Psoas muscle (tissue), 8 donors: Measurements from ENCODE around the gene ZIC1. TPM values are rescaled to one million over a fixed set of nuclear protein-coding genes. Genes with fewer than 3 reads are reported as not detected.

ENCODE experiments used
- ATAC-seq, 4 donors: fragments of 200-7000 bp; cut with Tn5 transposase; one replicate each; pipeline ENCODE4 v1.9.1; 2020; ENCODE audit warnings: moderate library complexity in 3 of 4, mild to moderate bottlenecking in 2 of 4
- DNase-seq, 2 donors: peaks; one replicate each; pipeline ENCODE4 v3.0.0-alpha.2; 2020
- H3K27ac ChIP-seq: fragments of 200-600 bp; one replicate; pipeline ENCODE4 v1.8.0; 2022
- H3K27me3 ChIP-seq, 3 donors: fragments of 200-600 bp in 1 of 3; one replicate each; pipeline versions ENCODE4 v1.6.1 to v1.8.0; 2013 to 2022; ENCODE audit warnings: low read length in 2 of 3, mild to moderate bottlenecking in 2 of 3, moderate library complexity in 1 of 3; ENCODE audit not compliant: insufficient read depth in 3 of 3
- H3K36me3 ChIP-seq, 2 donors: fragments of 200-600 bp in 1 of 2; one replicate each; pipeline versions ENCODE4 v1.6.1 to v1.8.0; 2013 to 2022; ENCODE audit warnings: low read depth in 1 of 2, mild to moderate bottlenecking in 1 of 2, moderate library complexity in 1 of 2; ENCODE audit not compliant: insufficient read depth in 1 of 2
- H3K4me1 ChIP-seq: fragments of 200-600 bp; one replicate; pipeline ENCODE4 v1.8.0; 2022
- H3K4me3 ChIP-seq: fragments of 200-600 bp; one replicate; pipeline ENCODE4 v1.8.0; 2022; ENCODE audit warnings: mild to moderate bottlenecking
- H3K9me3 ChIP-seq: fragments of 200-600 bp; one replicate; pipeline ENCODE4 v1.8.0; 2022
- CTCF ChIP-seq: fragments of 200-600 bp; IDR thresholded peaks from one replicate; pipeline ENCODE4 v1.8.0; 2022; ENCODE audit warnings: antibody characterized with exemption
- WGBS, 3 donors: extraction: QIAGEN DNeasy Blood & Tissue Kit; methylation state at CpG; one replicate each; pipeline versions ENCODE4 v1.1.6 to v1.1.7; 2013; 5-methylcytosine and 5-hydroxymethylcytosine counted together
- intact Hi-C, 2 donors: fragments of 100-400 bp; cut with DNase I; formaldehyde crosslinking; loops; one replicate each; pipeline versions ENCODE4 v1.11.0 to v1.14.2; 2022
- polyA plus RNA-seq, 3 donors: library from polyadenylated mRNA; stranded (reverse); fragments of 200-250 nt; gene quantifications; one replicate each; pipeline ENCODE4 v1.2.3, GENCODE V29; 2013
- total RNA-seq, 4 donors: library from RNA; stranded (reverse); fragmentation: NEBNext Ultra II Directional in 2 of 4; extraction: Animal tissue kit (Norgen Biotek cat#: 25700) in 2 of 4; gene quantifications; one replicate each; pipeline versions ENCODE4 v1.2.1 to v1.2.4, GENCODE V29; 2021 to 2023
- donor health status: healthy with polysubstance abuse.
- donor health status: DM: no; HTN: no; CAD: no; lungs with moderate emphysema.
- donor health status: Bipolar disorder and iron deficiency.
- donor health status: healthy.
- donor health status: DM: yes; HTN: yes; CAD: no.
- donor health status: DM: no; HTN: no; CAD: no.
- donor health status: DM: no; HTN: no; CAD: no.
- donor health status: DM: yes; HTN: yes; CAD: no.

Gene ZIC1
- total and polyA plus RNA-seq, 7 donors = 2.3 to 10.2 (median 4.5) TPM

GRCh38 chr3:147370349-147370748 is 38.8 kb upstream of the ZIC1 start:
- TF ChIP-seq CTCF = no peak
- Histone ChIP-seq H3K4me1 (no peaks in the 10 kb centered on the region), H3K4me3 (no peak overlapping the region), H3K36me3 (no peaks in the 10 kb centered on the region), H3K9me3 (no peaks in the 10 kb centered on the region), H3K27ac (no peak overlapping the region), H3K27me3 (peaks cover 9 to 97% (median 25%) of the 10 kb centered on the region in 3 donors)
- DNase-seq (no peak), ATAC-seq (no peak)
- intact Hi-C loops = no loop called here
- WGBS, 3 donors = 16 to 37% (median 28%) methylated on average over 19 of the region's 19 CpGs

GRCh38 chr3:147371140-147371539 is 38.0 kb upstream of the ZIC1 start:
- Histone ChIP-seq H3K27me3 (peaks cover 9 to 98% (median 25%) of the 10 kb centered on the region in 3 donors), H3K4me3 (no peak overlapping the region), H3K9me3 (no peaks in the 10 kb centered on the region), H3K4me1 (no peaks in the 10 kb centered on the region), H3K36me3 (no peaks in the 10 kb centered on the region), H3K27ac (no peak overlapping the region)
- DNase-seq (no peak), ATAC-seq (no peak)
- intact Hi-C loops = no loop called here
- TF ChIP-seq CTCF = no peak
- WGBS, 3 donors = 23 to 43% (median 38%) methylated on average over 12 of the region's 12 CpGs

GRCh38 chr3:147371771-147372340 is 37.3 kb upstream of the ZIC1 start:
- Histone ChIP-seq H3K4me3 (no peak overlapping the region), H3K27me3 (peaks cover 11 to 98% (median 25%) of the 10 kb centered on the region in 3 donors), H3K36me3 (no peaks in the 10 kb centered on the region), H3K9me3 (no peaks in the 10 kb centered on the region), H3K4me1 (no peaks in the 10 kb centered on the region), H3K27ac (no peak overlapping the region)
- ATAC-seq = no peak
- intact Hi-C loops = no loop called here
- no peak for TF ChIP-seq CTCF
- DNase-seq = no peak
- WGBS, 3 donors = 35 to 52% (median 39%) methylated on average over 7 of the region's 7 CpGs

GRCh38 chr3:147372525-147373027 is 36.6 kb upstream of the ZIC1 start:
- 8 to 15% (median 12%) methylated on average over 17 of the region's 17 CpGs for WGBS, 3 donors
- no peak for TF ChIP-seq CTCF
- H3K27me3 ChIP-seq = peaks cover 13 to 98% (median 27%) of the 10 kb centered on the region in 3 donors

GRCh38 chr3:147373301-147373700 is 35.9 kb upstream of the ZIC1 start:
- no peaks in the 10 kb centered on the region for H3K36me3 ChIP-seq
- WGBS, 3 donors = 16 to 31% (median 29%) methylated on average over 6 of the region's 6 CpGs
- H3K27me3 ChIP-seq = peaks cover 10 to 99% (median 31%) of the 10 kb centered on the region in 3 donors
- ATAC-seq (no peak), DNase-seq (no peak)
- H3K27ac ChIP-seq = no peak overlapping the region
- no peaks in the 10 kb centered on the region for H3K4me1 ChIP-seq
- no peak overlapping the region for H3K4me3 ChIP-seq
- TF ChIP-seq CTCF = no peak
- intact Hi-C loops = no loop called here
- no peaks in the 10 kb centered on the region for H3K9me3 ChIP-seq

More at GRCh38 chr3:147372525-147373027, 36.6 kb upstream of the ZIC1 start:
- intact Hi-C loops = no loop called here
- DNase-seq (no peak), ATAC-seq (no peak)
- Histone ChIP-seq H3K27ac (no peak overlapping the region), H3K9me3 (no peaks in the 10 kb centered on the region), H3K4me1 (no peaks in the 10 kb centered on the region), H3K36me3 (no peaks in the 10 kb centered on the region), H3K4me3 (no peak overlapping the region)
